ENCODE data around the gene TPT1.

DNA sequence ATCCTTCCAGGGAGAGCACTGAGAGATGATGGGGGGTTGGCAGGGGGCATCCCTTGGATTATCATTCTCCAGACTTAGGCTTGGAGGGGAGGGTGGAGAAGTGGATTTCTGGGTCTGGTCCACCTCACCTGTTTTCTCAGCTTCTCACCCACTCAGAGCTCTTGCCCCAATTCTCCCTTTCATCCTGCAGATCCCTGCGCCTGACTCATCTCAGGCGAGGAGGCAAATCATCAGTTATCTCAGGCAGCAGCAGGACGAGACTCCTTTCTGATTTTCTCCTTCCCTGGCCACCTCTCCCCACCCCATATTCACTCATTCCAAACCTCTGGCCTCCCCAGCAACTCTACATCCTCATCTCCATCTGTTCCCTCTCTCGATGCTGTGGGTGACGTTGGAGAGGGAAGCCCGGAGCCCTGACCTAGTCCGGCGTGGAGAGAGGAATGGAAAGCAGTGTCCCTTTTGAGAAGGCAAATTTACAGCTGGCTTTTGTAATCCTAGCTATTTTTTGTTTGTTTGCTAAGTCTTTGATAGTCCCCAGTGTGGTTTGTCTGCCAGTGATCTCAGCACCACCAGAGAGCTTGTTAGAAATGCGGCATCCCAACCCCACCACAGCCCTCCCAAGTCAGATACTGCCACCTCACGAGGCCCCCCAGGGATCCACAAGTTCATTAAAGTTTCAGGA lies 24.0 kb upstream of the TPT1 start:
- TF ChIP-seq EZH2phosphoT487 (IDR thresholded peaks at IDR 0.05; ENCODE audit: borderline replicate concordance) (no peak), CTCF (conservative IDR thresholded peaks at IDR 0.05; ENCODE audit: low read length) (no peak)

Measured in Loucy (cell line).